Uterus (tissue), 4 donors: Measurements from ENCODE around the gene SRBD1. TPM values are rescaled to one million over a fixed set of nuclear protein-coding genes. Genes with fewer than 3 reads are reported as not detected.

ENCODE experiments used
- DNase-seq, 2 donors: peaks; one replicate each; pipeline ENCODE4 v3.0.0-alpha.2; 2019 to 2020
- H3K27ac ChIP-seq, 2 donors: fragments of 200-600 bp; sonication (generic); 1 replicate in 1 of 2; 2 replicates in 1 of 2; pipeline ENCODE4 v1.5.1; 2016 to 2018
- H3K27me3 ChIP-seq, 2 donors: fragments of 200-600 bp; sonication (generic); one replicate each; pipeline ENCODE4 v1.5.1; 2018 to 2019; ENCODE audit warnings: control low read depth in 1 of 2
- H3K36me3 ChIP-seq, 2 donors: fragments of 200-600 bp; sonication (generic); one replicate each; pipeline ENCODE4 v1.5.1; 2019; ENCODE audit warnings: control low read depth in 1 of 2
- H3K4me1 ChIP-seq, 2 donors: fragments of 200-600 bp; sonication (generic); one replicate each; pipeline ENCODE4 v1.5.1; 2018 to 2019; ENCODE audit warnings: control low read depth in 1 of 2
- H3K4me3 ChIP-seq, 2 donors: fragments of 200-600 bp; sonication (generic); 1 replicate in 1 of 2; 2 replicates in 1 of 2; pipeline ENCODE4 v1.5.1; 2018 to 2019; ENCODE audit warnings: mild to moderate bottlenecking in 1 of 2
- H3K9me3 ChIP-seq, 2 donors: fragments of 200-600 bp; sonication (generic); one replicate each; pipeline ENCODE4 v1.5.1; 2019; ENCODE audit warnings: control low read depth in 1 of 2
- POLR2A ChIP-seq, 2 donors: fragments of 450-650 bp; IDR thresholded peaks; one replicate each; pipeline ENCODE4 v1.6.1; 2016; ENCODE audit warnings: antibody characterized with exemption in 2 of 2, mild to moderate bottlenecking in 1 of 2, moderate library complexity in 1 of 2
- intact Hi-C: fragments of 100-400 bp; cut with DNase I; formaldehyde crosslinking; loops from one replicate; pipeline ENCODE4 v1.15.1; 2023; ENCODE audit warnings: low total_unique reads
- total RNA-seq, 4 donors: library from RNA; depleted of rRNA in 3 of 4; stranded (reverse); fragments of >200 nt in 3 of 4; gene quantifications; one replicate each; pipeline versions ENCODE4 v1.1.0 to v1.2.4, GENCODE V29; 2014 to 2023
- TF ChIP-seq, protein P1 (sequence below), 4 experiments: fragments of 200-600 bp in 2 of 4; fragments of 450-650 bp in 2 of 4; sonication (generic) in 2 of 4; IDR thresholded peaks; one replicate each; pipeline ENCODE4 v1.5.1; 2016 to 2019; ENCODE audit warnings: antibody characterized with exemption in 4 of 4, mild to moderate bottlenecking in 2 of 4, moderate library complexity in 1 of 4
- donor health status: DM: yes; HTN: yes; CAD: no.

Gene SRBD1
- total RNA-seq, 4 donors from 2014 or later, result 13.1 to 65.8 (median 34.0) TPM

- no peaks in the 10 kb centered on the region for H3K36me3 ChIP-seq
- no peak overlapping the region for H3K27ac ChIP-seq
- H3K9me3 ChIP-seq, result no peaks in the 10 kb centered on the region
- no peak overlapping the region for H3K4me3 ChIP-seq
- no peaks in the 10 kb centered on the region for H3K4me1 ChIP-seq
- intact Hi-C loops, result no loop called here
- no peak for TF ChIP-seq POLR2A (IDR thresholded peaks at IDR 0.05)
- TF ChIP-seq, protein P1, sequence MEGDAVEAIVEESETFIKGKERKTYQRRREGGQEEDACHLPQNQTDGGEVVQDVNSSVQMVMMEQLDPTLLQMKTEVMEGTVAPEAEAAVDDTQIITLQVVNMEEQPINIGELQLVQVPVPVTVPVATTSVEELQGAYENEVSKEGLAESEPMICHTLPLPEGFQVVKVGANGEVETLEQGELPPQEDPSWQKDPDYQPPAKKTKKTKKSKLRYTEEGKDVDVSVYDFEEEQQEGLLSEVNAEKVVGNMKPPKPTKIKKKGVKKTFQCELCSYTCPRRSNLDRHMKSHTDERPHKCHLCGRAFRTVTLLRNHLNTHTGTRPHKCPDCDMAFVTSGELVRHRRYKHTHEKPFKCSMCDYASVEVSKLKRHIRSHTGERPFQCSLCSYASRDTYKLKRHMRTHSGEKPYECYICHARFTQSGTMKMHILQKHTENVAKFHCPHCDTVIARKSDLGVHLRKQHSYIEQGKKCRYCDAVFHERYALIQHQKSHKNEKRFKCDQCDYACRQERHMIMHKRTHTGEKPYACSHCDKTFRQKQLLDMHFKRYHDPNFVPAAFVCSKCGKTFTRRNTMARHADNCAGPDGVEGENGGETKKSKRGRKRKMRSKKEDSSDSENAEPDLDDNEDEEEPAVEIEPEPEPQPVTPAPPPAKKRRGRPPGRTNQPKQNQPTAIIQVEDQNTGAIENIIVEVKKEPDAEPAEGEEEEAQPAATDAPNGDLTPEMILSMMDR (IDR thresholded peaks at IDR 0.05), result no peak
- no peaks in the 10 kb centered on the region for H3K27me3 ChIP-seq
- no peak for DNase-seq
These were observed 258.6 kb downstream of the SRBD1 start for GRCh38 chr2:45352506-45352905.

DNA sequence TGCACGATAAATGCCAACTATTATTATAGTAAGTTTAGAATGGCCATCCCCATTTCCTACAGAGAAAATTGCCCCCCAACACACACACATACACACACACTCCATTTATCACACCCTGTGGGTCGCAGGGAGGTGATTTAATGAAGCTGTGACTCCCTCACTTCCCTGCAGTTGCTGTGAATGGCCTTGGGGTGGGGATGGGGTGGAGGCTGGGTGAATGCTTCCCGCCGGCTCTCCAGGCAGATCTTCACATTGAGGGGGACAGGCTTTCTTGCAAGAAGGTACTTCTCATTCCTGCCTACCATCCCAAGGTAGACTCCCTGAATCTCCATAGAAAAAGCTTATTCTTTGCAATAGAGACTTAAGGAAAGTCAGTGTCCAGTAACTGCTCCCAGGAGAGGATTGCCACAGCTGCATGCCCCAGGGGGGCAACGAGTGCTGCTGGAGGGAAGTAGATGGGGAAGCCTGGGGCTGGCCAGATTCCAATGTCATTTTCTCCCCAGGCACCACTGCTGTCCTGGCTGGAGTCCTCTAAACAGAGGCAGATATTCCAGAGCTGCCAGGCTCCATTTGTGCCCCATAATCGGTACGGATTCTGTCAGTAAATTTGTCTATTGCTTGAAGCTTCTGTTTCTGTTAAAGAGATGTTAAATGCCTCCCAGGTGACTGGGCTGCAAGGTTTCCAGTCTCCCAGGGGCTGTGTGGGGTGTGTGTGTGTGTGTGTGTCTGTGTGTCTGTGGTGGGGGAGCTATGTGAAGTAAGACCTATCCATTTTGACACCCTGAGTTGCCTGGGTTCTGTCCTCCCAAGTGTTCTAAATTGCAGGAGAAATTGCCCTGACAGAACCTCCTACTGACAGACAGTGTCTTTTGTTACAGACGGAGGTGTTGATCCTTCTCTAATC, 265.5 kb downstream of the SRBD1 start:
- DNase-seq, result no peak
- no peaks in the 10 kb centered on the region for H3K4me1 ChIP-seq

DNA sequence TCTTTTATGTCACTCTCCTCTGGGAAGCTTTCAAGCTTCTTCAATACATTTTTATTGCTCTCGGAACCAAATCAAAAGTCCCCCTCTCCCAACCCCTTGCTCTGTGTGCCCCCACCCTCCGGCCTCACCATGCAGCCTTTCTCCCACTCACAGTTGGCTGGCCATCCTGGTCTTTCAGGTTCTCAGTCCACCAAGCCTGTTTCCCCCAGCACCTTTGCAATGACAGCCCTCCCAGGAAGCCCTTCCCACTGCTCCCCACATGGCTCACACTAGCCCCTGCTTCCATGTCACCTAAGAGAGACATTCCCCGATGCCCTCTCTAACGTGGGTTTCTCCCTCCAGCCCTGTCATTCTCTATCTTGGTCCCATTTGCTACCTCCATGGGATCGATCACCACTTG, 266.6 kb downstream of the SRBD1 start:
- intact Hi-C loops, result no loop called here
- Histone ChIP-seq H3K27ac (no peak overlapping the region), H3K36me3 (no peaks in the 10 kb centered on the region), H3K9me3 (no peaks in the 10 kb centered on the region), H3K4me1 (no peaks in the 10 kb centered on the region), H3K27me3 (no peaks in the 10 kb centered on the region), H3K4me3 (no peak overlapping the region)
- DNase-seq, result no peak
- no peak for TF ChIP-seq POLR2A (IDR thresholded peaks at IDR 0.05)
- TF ChIP-seq, protein P1 (IDR thresholded peaks at IDR 0.05), result no peak

More for the DNA sequence above, 265.5 kb downstream of the SRBD1 start:
- no peaks in the 10 kb centered on the region for H3K27me3 ChIP-seq
- intact Hi-C loops, result no loop called here
- H3K27ac ChIP-seq, result no peak overlapping the region
- H3K4me3 ChIP-seq, result no peak overlapping the region
- H3K36me3 ChIP-seq, result no peaks in the 10 kb centered on the region
- TF ChIP-seq POLR2A (IDR thresholded peaks at IDR 0.05), result no peak
- no peaks in the 10 kb centered on the region for H3K9me3 ChIP-seq

DNA sequence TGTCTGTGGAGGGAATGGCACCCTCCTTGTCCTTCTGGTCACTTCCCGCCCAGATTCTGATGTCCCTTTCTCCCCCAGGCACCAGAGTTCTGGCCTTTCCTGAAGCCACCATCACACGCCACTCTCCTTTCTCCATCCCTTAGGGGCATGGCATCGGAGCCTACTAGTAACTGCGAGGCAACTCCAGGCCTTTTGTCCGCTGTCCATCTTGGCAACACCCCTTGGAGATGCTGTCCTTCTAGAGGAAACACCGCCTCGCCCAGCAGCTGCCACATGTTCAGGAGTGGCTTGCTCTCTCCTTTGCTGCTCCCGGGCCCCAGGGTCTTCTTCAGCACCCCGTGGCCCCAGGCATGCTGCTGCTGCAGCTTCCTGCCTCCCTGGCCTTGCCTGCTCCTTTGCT, 267.0 kb downstream of the SRBD1 start:
- DNase-seq, result no peak
- Histone ChIP-seq H3K36me3 (no peaks in the 10 kb centered on the region), H3K4me3 (no peak overlapping the region), H3K4me1 (no peaks in the 10 kb centered on the region), H3K9me3 (no peaks in the 10 kb centered on the region), H3K27ac (no peak overlapping the region), H3K27me3 (no peaks in the 10 kb centered on the region)
- TF ChIP-seq POLR2A (IDR thresholded peaks at IDR 0.05), result no peak
- TF ChIP-seq, protein P1 (IDR thresholded peaks at IDR 0.05), result no peak
- intact Hi-C loops, result no loop called here

DNA sequence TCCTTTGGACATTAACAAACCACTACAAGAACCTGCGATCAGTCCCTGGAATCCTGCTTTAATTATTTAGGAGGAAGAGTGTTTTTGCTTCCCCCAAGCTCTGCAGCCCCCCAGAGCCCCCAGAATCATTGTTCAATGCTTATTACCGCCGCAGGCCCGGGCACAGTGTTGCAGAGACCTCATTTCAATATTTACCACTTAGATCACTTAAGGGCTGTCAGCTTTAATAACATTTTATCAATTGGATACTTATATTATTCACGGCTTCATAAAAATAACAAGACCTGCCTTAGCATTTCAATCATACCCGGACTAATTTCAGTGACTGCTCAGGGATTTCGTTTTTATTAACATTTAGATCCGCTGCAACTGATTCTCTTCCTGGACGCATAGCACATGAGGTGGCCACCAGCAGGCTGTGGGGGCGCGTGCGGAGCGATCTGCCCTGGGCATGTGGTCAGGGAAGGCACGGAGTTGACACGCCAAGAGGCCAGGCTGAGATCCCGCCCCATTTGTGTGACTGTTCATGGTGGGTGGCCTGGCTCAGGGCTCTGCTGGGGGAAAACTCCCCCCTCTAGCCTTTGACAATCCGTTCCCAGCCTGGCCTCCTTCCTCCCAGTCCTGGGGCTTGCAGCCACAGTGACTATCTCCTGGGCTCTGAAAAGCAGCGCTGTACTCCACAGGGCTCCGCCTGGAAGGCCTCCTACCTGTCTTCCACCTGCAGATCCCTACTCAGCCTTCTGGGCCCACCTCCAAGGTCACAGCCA, 267.6 kb downstream of the SRBD1 start:
- H3K4me1 ChIP-seq, result no peaks in the 10 kb centered on the region
- DNase-seq, result no peak
- no peaks in the 10 kb centered on the region for H3K36me3 ChIP-seq
- no peak overlapping the region for H3K4me3 ChIP-seq
- H3K27ac ChIP-seq, result no peak overlapping the region
- no peaks in the 10 kb centered on the region for H3K27me3 ChIP-seq
- intact Hi-C loops, result no loop called here
- H3K9me3 ChIP-seq, result no peaks in the 10 kb centered on the region
- TF ChIP-seq POLR2A (IDR thresholded peaks at IDR 0.05), result no peak
- TF ChIP-seq, protein P1 (IDR thresholded peaks at IDR 0.05), result no peak
